ENCODE results near the gene RSU1. TPM values are rescaled to one million over a fixed set of nuclear protein-coding genes. Genes with fewer than 3 reads are reported as not detected.

Gene RSU1
- total and polyA plus RNA-seq, 2 donors (not counting 3 experiments of a cell fraction or from before 2014, with no cell fraction given): 80.2 to 104 TPM

GRCh38 chr10:16673443-16673842 lies 143.8 kb downstream of the RSU1 start:
- Histone ChIP-seq H3K4me3 (replicated peaks in 1 of 3; ENCODE audit: insufficient read depth in 1 of 3, low read depth in 1 of 3, low read length in 3 of 3) (no peak overlapping the region), H3K27me3 (ENCODE audit: control insufficient read depth in 2 of 2, insufficient read depth in 2 of 2, low read length in 2 of 2) (no peaks in the 10 kb centered on the region), H3K4me1 (ENCODE audit: control insufficient read depth, extremely low read depth, insufficient read depth, low read length) (no peaks in the 10 kb centered on the region), H3K9me1 (replicated peaks; ENCODE audit: control insufficient read depth, extremely low read depth, insufficient read depth, low read length) (no peaks in the 10 kb centered on the region), H3K79me2 (ENCODE audit: control insufficient read depth, insufficient read depth, low read length) (no peaks in the 10 kb centered on the region), H3K9me3 (replicated peaks; ENCODE audit: control insufficient read depth, insufficient read depth, low read length) (no peaks in the 10 kb centered on the region), H2AFZ (ENCODE audit: low read depth, low read length) (no peak overlapping the region), H4K20me1 (replicated peaks; ENCODE audit: control insufficient read depth, extremely low read depth, insufficient read depth, low read length) (peaks cover 3% of the 10 kb centered on the region), H3K36me3 (ENCODE audit: control insufficient read depth in 2 of 2, extremely low read depth in 1 of 2, insufficient read depth in 2 of 2, low read length in 2 of 2) (no peaks in the 10 kb centered on the region), H3K4me2 (ENCODE audit: insufficient read depth, low read length) (no peak overlapping the region), H3K9ac (replicated peaks; ENCODE audit: extremely low read depth, insufficient read depth, low read length) (no peak overlapping the region), H3K27ac (ENCODE audit: insufficient read depth, low read depth, low read length) (no peak overlapping the region)
- FAIRE-seq (no peak), DNase-seq (ENCODE audit: low read depth, low spot score) (no peak)
- ChIA-PET POLR2A (no interaction called here), CTCF (interaction anchor here (1.0 to 1.1 kb wide), 2 partner anchors 10 to 15 kb away, joined by 3 read pairs; no protein-coding TSS in a partner anchor)
- intact Hi-C loops (cut with micrococcal nuclease): no loop called here
- no peak for TF ChIP-seq EZH2 (IDR thresholded peaks at IDR 0.05; ENCODE audit: borderline replicate concordance, low read depth, low read length, severe bottlenecking)
- TF ChIP-seq POLR2AphosphoS5 (IDR thresholded peaks at IDR 0.05; ENCODE audit: insufficient read depth, low read depth, low read length): no peak
- no peak for TF ChIP-seq JUN (IDR thresholded peaks at IDR 0.05; ENCODE audit: borderline replicate concordance, insufficient read depth, insufficient read length, low read depth)
- TF ChIP-seq MYC (IDR thresholded peaks at IDR 0.05; ENCODE audit: low read depth, low read length): no peak
- TF ChIP-seq POLR2A (IDR thresholded peaks at IDR 0.05; ENCODE audit: low read depth, low read length): no peak
- TF ChIP-seq MAX (IDR thresholded peaks at IDR 0.05; ENCODE audit: insufficient read depth, insufficient read length): no peak
- dilution Hi-C loops (cut with MboI; ENCODE audit: extremely low pct_ligation_motif_present, low sequenced_read_pairs): no loop called here
- BruUV-seq (replicated peaks): no TSS peak

GRCh38 chr10:16663444-16663843 lies 153.8 kb downstream of the RSU1 start:
- H3K9me1 ChIP-seq (replicated peaks; ENCODE audit: control insufficient read depth, extremely low read depth, insufficient read depth, low read length): no peaks in the 10 kb centered on the region
- TF ChIP-seq EZH2 (IDR thresholded peaks at IDR 0.05; ENCODE audit: borderline replicate concordance, low read depth, low read length, severe bottlenecking): no peak
- no peaks in the 10 kb centered on the region for H3K79me2 ChIP-seq (ENCODE audit: control insufficient read depth, insufficient read depth, low read length)
- no peak overlapping the region for H2AFZ ChIP-seq (ENCODE audit: low read depth, low read length)
- no peaks in the 10 kb centered on the region for H4K20me1 ChIP-seq (replicated peaks; ENCODE audit: control insufficient read depth, extremely low read depth, insufficient read depth, low read length)
- H3K4me2 ChIP-seq (ENCODE audit: insufficient read depth, low read length): no peak overlapping the region
- no peak for FAIRE-seq
- H3K9me3 ChIP-seq (replicated peaks; ENCODE audit: control insufficient read depth, insufficient read depth, low read length): no peaks in the 10 kb centered on the region
- no peaks in the 10 kb centered on the region for H3K27me3 ChIP-seq (ENCODE audit: control insufficient read depth in 2 of 2, insufficient read depth in 2 of 2, low read length in 2 of 2)
- ChIA-PET POLR2A (no interaction called here), CTCF (no interaction called here)
- no peaks in the 10 kb centered on the region for H3K4me1 ChIP-seq (ENCODE audit: control insufficient read depth, extremely low read depth, insufficient read depth, low read length)
- H3K9ac ChIP-seq (replicated peaks; ENCODE audit: extremely low read depth, insufficient read depth, low read length): no peak overlapping the region
- dilution Hi-C loops (cut with MboI; ENCODE audit: extremely low pct_ligation_motif_present, low sequenced_read_pairs): no loop called here
- DNase-seq (ENCODE audit: low read depth, low spot score): no peak
- BruUV-seq (replicated peaks): no TSS peak
- H3K36me3 ChIP-seq (ENCODE audit: control insufficient read depth in 2 of 2, extremely low read depth in 1 of 2, insufficient read depth in 2 of 2, low read length in 2 of 2): no peaks in the 10 kb centered on the region
- H3K4me3 ChIP-seq (replicated peaks in 1 of 3; ENCODE audit: insufficient read depth in 1 of 3, low read depth in 1 of 3, low read length in 3 of 3): no peak overlapping the region
- no peak overlapping the region for H3K27ac ChIP-seq (ENCODE audit: insufficient read depth, low read depth, low read length)
- intact Hi-C loops (cut with micrococcal nuclease): no loop called here
